ENCODE results near the gene PRKCA. TPM values are rescaled to one million over a fixed set of nuclear protein-coding genes. Genes with fewer than 3 reads are reported as not detected.

PRKCA gene
- total and polyA plus RNA-seq, 9 of the 15 experiments (the other 6 are each of a cell fraction or from before 2014, with no cell fraction given) = 3.2 to 33.0 (median 17.8) TPM

- Histone ChIP-seq H3K9ac (ENCODE audit: insufficient read depth in 1 of 2, low read depth in 2 of 2, low read length in 2 of 2) (no peak overlapping the region), H3K36me3 (ENCODE audit: control insufficient read depth, insufficient read depth, low read length) (no peaks in the 10 kb centered on the region), H3K9me3 (replicated peaks; ENCODE audit: control insufficient read depth, insufficient read depth, low read depth, low read length) (no peaks in the 10 kb centered on the region), H3K4me2 (ENCODE audit: insufficient read depth, low read length) (no peak overlapping the region), H3K27me3 (ENCODE audit: control insufficient read depth in 2 of 2, insufficient read depth in 2 of 2, low read length in 2 of 2) (no peaks in the 10 kb centered on the region), H3K4me3 (no peak overlapping the region), H3K27ac (ENCODE audit: extremely low read depth, low read depth, low read length) (no peak overlapping the region), H3K9me1 (ENCODE audit: control insufficient read depth, insufficient read depth, low read length) (no peaks in the 10 kb centered on the region), H3K79me2 (ENCODE audit: control insufficient read depth, insufficient read depth, low read length) (no peaks in the 10 kb centered on the region), H2AFZ (ENCODE audit: low read depth, low read length) (no peak overlapping the region), H4K20me1 (replicated peaks; ENCODE audit: control insufficient read depth, insufficient read depth, low read length) (peaks cover 2% of the 10 kb centered on the region; the same call in 1 of the 2 replicates), H3K4me1 (replicated peaks in 1 of 2; ENCODE audit: control insufficient read depth in 2 of 2, insufficient read depth in 2 of 2, low read length in 2 of 2) (peaks cover 0 to 22% of the 10 kb centered on the region in 2 experiments; a peak in 4 of 5 replicates)
- POLR2A ChIA-PET = interaction anchor here (0.6 to 1.2 kb wide), 3 partner anchors 14 to 1217 kb away, joined by 3 to 5 read pairs (median 3); no protein-coding TSS in a partner anchor
- CTCF ChIA-PET (ENCODE audit: low intra/inter-chr PET ratio) = no interaction called here
- ATAC-seq (no peak), FAIRE-seq (no peak), DNase-seq (ENCODE audit: extremely low read depth in 1 of 4, low spot score in 3 of 4) (no peak)
- in situ Hi-C loops (cut with MboI) = no loop called here
- TF ChIP-seq, protein P1, sequence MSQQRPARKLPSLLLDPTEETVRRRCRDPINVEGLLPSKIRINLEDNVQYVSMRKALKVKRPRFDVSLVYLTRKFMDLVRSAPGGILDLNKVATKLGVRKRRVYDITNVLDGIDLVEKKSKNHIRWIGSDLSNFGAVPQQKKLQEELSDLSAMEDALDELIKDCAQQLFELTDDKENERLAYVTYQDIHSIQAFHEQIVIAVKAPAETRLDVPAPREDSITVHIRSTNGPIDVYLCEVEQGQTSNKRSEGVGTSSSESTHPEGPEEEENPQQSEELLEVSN (IDR thresholded peaks at IDR 0.05; ENCODE audit: borderline replicate concordance in 1 of 2, extremely low read depth in 1 of 2, insufficient read depth in 1 of 2, insufficient read length in 1 of 2, low read depth in 1 of 2, low read length in 1 of 2, poor library complexity in 1 of 2, severe bottlenecking in 1 of 2) = no peak
- TF ChIP-seq BRD9 (IDR thresholded peaks at IDR 0.05; ENCODE audit: low read depth, partially characterized antibody) (no peak), SOX6 (IDR thresholded peaks at IDR 0.05) (no peak), TSC22D4 (tag; IDR thresholded peaks at IDR 0.05) (no peak), ZNF121 (CRISPR knock-in tag; conservative IDR thresholded peaks at IDR 0.05) (peak; percentile 56; the same call in 1 of the 2 replicates), CBX3 (IDR thresholded peaks at IDR 0.05; ENCODE audit: borderline replicate concordance in 1 of 2, low read length in 2 of 2) (no peak), FOXA3 (CRISPR knock-in tag; conservative IDR thresholded peaks at IDR 0.05 in 1 of 2, IDR thresholded peaks at IDR 0.05 in 1 of 2) (no peak)
- BruUV-seq (replicated peaks) = no TSS peak
- intact Hi-C loops (cut with micrococcal nuclease) = no loop called here
Measured at GRCh38 chr17:66273586-66273848, 28.9 kb upstream of the PRKCA start.

Data from K562 (cell line).